Measurements from ENCODE around the gene TBL3.
"Not testable (repeated sequence)": the region's sequence is repeated elsewhere in the genome, so short reads cannot be mapped to it uniquely, and the experiment has no call there.

The TBL3 gene

DNA sequence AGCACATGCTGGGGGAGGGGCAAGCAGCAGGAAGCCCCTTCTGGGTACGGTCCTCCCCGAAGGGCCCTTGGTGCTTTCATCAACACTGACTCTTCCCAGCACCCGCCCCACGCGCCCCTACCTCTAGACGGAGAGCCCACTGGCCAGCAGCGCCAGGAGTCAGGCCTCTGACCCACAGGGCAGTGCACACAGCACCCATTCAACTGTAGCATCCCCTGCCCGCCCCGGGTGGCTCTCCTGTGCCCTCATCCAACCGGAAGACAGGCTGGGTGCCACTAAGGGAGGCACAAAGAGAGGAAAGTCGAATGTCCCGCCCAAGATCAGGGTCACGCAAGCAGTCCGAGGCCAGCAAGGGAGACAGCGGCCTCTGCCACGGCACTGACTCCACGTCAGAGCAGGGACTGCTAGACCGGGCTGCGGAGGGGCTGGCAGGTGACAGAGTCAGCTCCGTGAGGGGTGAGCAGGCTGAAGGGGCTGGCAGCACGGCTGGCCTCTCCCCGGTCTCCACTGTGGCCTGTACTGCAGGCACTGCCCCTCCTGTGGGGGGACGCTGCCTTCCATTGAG is 38.7 kb upstream of the TBL3 start:
- peaks cover 2 to 4% of the 10 kb centered on the region in 2 donors for H3K4me1 ChIP-seq (ENCODE audit: control insufficient read depth in 2 of 2, insufficient read depth in 2 of 2, low read length in 2 of 2)
- H3K4me3 ChIP-seq (ENCODE audit: low read length in 2 of 2): no peak overlapping the region
- H3K27me3 ChIP-seq (ENCODE audit: control insufficient read depth in 2 of 2, insufficient read depth in 2 of 2, low read length in 2 of 2): no peaks in the 10 kb centered on the region

DNA sequence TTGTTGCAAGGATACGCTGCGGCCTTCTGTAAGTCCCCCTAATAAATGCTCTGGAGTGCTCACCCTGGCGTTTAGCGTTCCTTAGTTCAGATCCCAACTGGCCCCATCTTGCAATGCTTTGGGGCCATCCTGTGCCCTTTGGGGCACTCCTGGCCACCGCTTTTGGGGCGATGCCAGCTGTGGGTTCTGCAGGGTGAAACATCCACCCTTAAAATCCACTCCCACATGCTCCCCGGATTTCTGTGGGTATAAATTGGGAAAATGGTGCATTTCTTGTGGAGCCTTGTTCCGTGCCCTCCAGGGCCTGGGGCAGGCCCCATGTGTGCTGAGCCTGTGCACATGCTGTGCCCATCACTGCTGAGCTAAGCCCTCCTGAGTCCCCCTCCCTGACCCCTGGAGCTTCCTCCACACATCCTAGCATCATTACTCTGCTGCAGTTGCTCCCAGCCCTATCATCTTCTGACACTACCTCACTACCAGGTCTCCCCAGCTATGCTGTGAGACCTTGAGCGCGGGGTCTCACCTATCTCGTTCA is 34.8 kb upstream of the TBL3 start:
- Histone ChIP-seq H3K27ac (ENCODE audit: low read depth in 2 of 2, low read length in 2 of 2) (no peak overlapping the region), H3K36me3 (ENCODE audit: control insufficient read depth in 2 of 2, insufficient read depth in 2 of 2, low read length in 2 of 2) (peaks cover 10 to 24% of the 10 kb centered on the region in 2 donors)

More for the DNA sequence above, 38.7 kb upstream of the TBL3 start:
- Histone ChIP-seq H3K9me3 (ENCODE audit: control insufficient read depth in 2 of 2, low read length in 2 of 2) (no peaks in the 10 kb centered on the region), H3K9ac (ENCODE audit: low read depth in 1 of 2, low read length in 2 of 2) (no peak overlapping the region), H3K36me3 (ENCODE audit: control insufficient read depth in 2 of 2, insufficient read depth in 2 of 2, low read length in 2 of 2) (peaks cover 2 to 8% of the 10 kb centered on the region in 2 donors), H3K27ac (ENCODE audit: low read depth in 2 of 2, low read length in 2 of 2) (no peak overlapping the region)

DNA sequence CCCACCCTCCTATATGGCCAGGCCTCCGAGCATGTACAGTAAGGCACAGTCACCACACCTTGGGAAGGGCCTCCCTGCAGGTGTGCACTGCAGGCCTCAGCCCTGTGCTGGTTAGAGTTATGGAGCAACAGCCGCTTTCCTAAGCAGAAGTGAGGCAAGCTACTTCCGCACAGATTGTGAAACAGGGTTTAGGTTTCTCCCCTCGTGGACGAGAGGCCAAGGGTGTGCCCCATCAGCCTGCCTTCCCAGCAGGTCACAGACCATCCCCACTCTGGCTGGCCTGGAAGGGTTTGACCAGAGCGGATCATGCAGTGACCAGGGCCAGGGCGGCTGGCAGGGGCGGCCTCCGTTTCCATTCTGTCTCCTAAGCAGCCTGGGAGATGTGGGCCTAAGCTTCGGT is 33.5 kb upstream of the TBL3 start:
- Histone ChIP-seq H3K9ac (ENCODE audit: low read depth in 1 of 2, low read length in 2 of 2) (no peak overlapping the region), H3K4me1 (ENCODE audit: control insufficient read depth in 2 of 2, insufficient read depth in 2 of 2, low read length in 2 of 2) (peaks cover 28 to 31% of the 10 kb centered on the region in 2 donors), H3K9me3 (ENCODE audit: control insufficient read depth in 2 of 2, low read length in 2 of 2) (no peaks in the 10 kb centered on the region), H3K27ac (ENCODE audit: low read depth in 2 of 2, low read length in 2 of 2) (peak overlapping the region in 1 of 2 donors; percentile 9), H3K27me3 (ENCODE audit: control insufficient read depth in 2 of 2, insufficient read depth in 2 of 2, low read length in 2 of 2) (no peaks in the 10 kb centered on the region), H3K36me3 (ENCODE audit: control insufficient read depth in 2 of 2, insufficient read depth in 2 of 2, low read length in 2 of 2) (peaks cover 10 to 24% of the 10 kb centered on the region in 2 donors), H3K4me3 (ENCODE audit: low read length in 2 of 2) (no peak overlapping the region)

More for the DNA sequence above, 34.8 kb upstream of the TBL3 start:
- H3K4me3 ChIP-seq (ENCODE audit: low read length in 2 of 2): no peak overlapping the region
- H3K9me3 ChIP-seq (ENCODE audit: control insufficient read depth in 2 of 2, low read length in 2 of 2): no peaks in the 10 kb centered on the region
- no peaks in the 10 kb centered on the region for H3K27me3 ChIP-seq (ENCODE audit: control insufficient read depth in 2 of 2, insufficient read depth in 2 of 2, low read length in 2 of 2)
- no peak overlapping the region for H3K9ac ChIP-seq (ENCODE audit: low read depth in 1 of 2, low read length in 2 of 2)
- peaks cover 19 to 27% of the 10 kb centered on the region in 2 donors for H3K4me1 ChIP-seq (ENCODE audit: control insufficient read depth in 2 of 2, insufficient read depth in 2 of 2, low read length in 2 of 2)

DNA sequence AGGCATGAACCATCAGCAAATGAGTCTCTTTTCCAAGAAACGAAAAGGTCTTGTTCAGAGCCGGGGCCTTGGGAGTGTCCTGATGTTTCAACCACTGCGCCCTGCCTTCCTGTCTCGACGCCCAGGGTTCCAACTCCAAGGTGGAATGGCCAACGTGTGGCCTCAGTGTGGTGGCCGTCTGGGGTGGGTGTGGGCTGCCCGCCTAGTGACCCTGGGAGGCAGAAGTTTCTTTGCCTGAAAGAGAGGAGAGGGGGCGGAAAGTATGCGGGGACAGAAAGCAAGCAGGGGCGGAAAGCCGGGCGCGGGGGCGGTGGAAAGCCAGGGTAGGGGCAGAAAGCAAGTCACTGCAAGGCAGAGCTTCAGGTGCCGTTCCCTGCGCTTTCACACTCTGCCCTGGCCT is 32.9 kb upstream of the TBL3 start:
- H3K27ac ChIP-seq (ENCODE audit: low read depth in 2 of 2, low read length in 2 of 2): peak overlapping the region in 1 of 2 donors; percentile 9
- no peaks in the 10 kb centered on the region for H3K9me3 ChIP-seq (ENCODE audit: control insufficient read depth in 2 of 2, low read length in 2 of 2)
- no peak overlapping the region for H3K9ac ChIP-seq (ENCODE audit: low read depth in 1 of 2, low read length in 2 of 2)
- no peaks in the 10 kb centered on the region for H3K27me3 ChIP-seq (ENCODE audit: control insufficient read depth in 2 of 2, insufficient read depth in 2 of 2, low read length in 2 of 2)
- no peak overlapping the region for H3K4me3 ChIP-seq (ENCODE audit: low read length in 2 of 2)
- peaks cover 10 to 24% of the 10 kb centered on the region in 2 donors for H3K36me3 ChIP-seq (ENCODE audit: control insufficient read depth in 2 of 2, insufficient read depth in 2 of 2, low read length in 2 of 2)
- H3K4me1 ChIP-seq (ENCODE audit: control insufficient read depth in 2 of 2, insufficient read depth in 2 of 2, low read length in 2 of 2): peaks cover 28 to 35% of the 10 kb centered on the region in 2 donors

GRCh38 chr16:1939833-1940232 is 32.0 kb upstream of the TBL3 start:
- H3K36me3 ChIP-seq (ENCODE audit: control insufficient read depth in 2 of 2, insufficient read depth in 2 of 2, low read length in 2 of 2): peaks cover 10 to 24% of the 10 kb centered on the region in 2 donors
- H3K27ac ChIP-seq (ENCODE audit: low read depth in 2 of 2, low read length in 2 of 2): peak overlapping the region; percentile 48 to 77
- not testable (repeated sequence) for H3K4me3 ChIP-seq (ENCODE audit: low read length in 2 of 2)

GRCh38 chr16:1940273-1941161 is 31.3 kb upstream of the TBL3 start:
- Histone ChIP-seq H3K36me3 (ENCODE audit: control insufficient read depth in 2 of 2, insufficient read depth in 2 of 2, low read length in 2 of 2) (peaks cover 10 to 24% of the 10 kb centered on the region in 2 donors), H3K27me3 (ENCODE audit: control insufficient read depth in 2 of 2, insufficient read depth in 2 of 2, low read length in 2 of 2) (no peaks in the 10 kb centered on the region), H3K9me3 (ENCODE audit: control insufficient read depth in 2 of 2, low read length in 2 of 2) (no peaks in the 10 kb centered on the region), H3K27ac (ENCODE audit: low read depth in 2 of 2, low read length in 2 of 2) (peak overlapping the region; percentile 48 to 77), H3K4me1 (ENCODE audit: control insufficient read depth in 2 of 2, insufficient read depth in 2 of 2, low read length in 2 of 2) (peaks cover 28 to 37% of the 10 kb centered on the region in 2 donors), H3K4me3 (ENCODE audit: low read length in 2 of 2) (peak overlapping the region in 1 of 2 donors; percentile 5), H3K9ac (ENCODE audit: low read depth in 1 of 2, low read length in 2 of 2) (peak overlapping the region; percentile 15 to 32)

More at GRCh38 chr16:1939833-1940232, 32.0 kb upstream of the TBL3 start:
- H3K9ac ChIP-seq (ENCODE audit: low read depth in 1 of 2, low read length in 2 of 2); H3K27me3 ChIP-seq (ENCODE audit: control insufficient read depth in 2 of 2, insufficient read depth in 2 of 2, low read length in 2 of 2); H3K9me3 ChIP-seq (ENCODE audit: control insufficient read depth in 2 of 2, low read length in 2 of 2): not testable (repeated sequence)
- peaks cover 28 to 37% of the 10 kb centered on the region in 2 donors for H3K4me1 ChIP-seq (ENCODE audit: control insufficient read depth in 2 of 2, insufficient read depth in 2 of 2, low read length in 2 of 2)

GRCh38 chr16:1941162-1942046 is 30.4 kb upstream of the TBL3 start:
- Histone ChIP-seq H3K9ac (ENCODE audit: low read depth in 1 of 2, low read length in 2 of 2) (peak overlapping the region; percentile 15 to 47), H3K27ac (ENCODE audit: low read depth in 2 of 2, low read length in 2 of 2) (peak overlapping the region; percentile 48 to 81), H3K27me3 (ENCODE audit: control insufficient read depth in 2 of 2, insufficient read depth in 2 of 2, low read length in 2 of 2) (no peaks in the 10 kb centered on the region), H3K4me3 (ENCODE audit: low read length in 2 of 2) (peak overlapping the region; percentile 80 to 94), H3K4me1 (ENCODE audit: control insufficient read depth in 2 of 2, insufficient read depth in 2 of 2, low read length in 2 of 2) (peaks cover 28 to 37% of the 10 kb centered on the region in 2 donors), H3K36me3 (ENCODE audit: control insufficient read depth in 2 of 2, insufficient read depth in 2 of 2, low read length in 2 of 2) (peaks cover 10 to 24% of the 10 kb centered on the region in 2 donors), H3K9me3 (ENCODE audit: control insufficient read depth in 2 of 2, low read length in 2 of 2) (no peaks in the 10 kb centered on the region)

DNA sequence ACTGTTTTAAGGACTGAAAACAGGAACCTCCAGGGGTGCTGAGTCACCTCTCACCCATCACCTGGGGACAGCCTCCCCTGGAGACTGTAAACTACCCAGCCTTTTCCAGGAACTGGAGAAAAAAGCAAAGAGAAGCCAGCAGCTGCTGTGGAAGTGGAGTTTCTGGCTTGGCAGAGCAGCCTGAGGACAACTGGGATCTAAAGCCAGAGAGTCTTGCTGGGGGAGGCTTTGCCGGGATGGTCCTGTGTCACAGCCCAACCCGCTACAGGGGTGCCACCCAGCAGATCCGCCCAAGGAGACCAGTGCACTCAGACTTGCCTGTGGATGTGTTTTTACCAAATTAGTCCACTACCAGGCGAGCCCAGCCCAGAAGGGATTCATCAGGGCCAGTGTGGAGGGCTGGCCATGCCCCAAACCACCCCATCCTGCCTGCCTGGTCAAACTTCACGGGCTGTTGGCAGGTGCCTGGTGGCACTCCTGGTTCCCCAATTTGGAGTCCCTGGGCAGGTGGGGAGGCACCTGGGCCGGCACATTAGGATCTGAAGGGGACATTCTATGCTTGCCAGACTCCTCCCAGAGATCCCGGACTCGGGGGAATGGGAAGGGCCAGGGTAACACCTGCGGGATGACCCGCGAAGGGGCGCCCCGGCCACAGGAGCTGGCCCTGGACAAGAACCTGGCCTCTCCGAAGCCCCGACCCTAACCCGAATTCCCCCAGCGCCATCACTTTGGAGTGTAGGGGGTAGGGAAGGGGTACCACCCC is 29.6 kb upstream of the TBL3 start:
- Histone ChIP-seq H3K27ac (ENCODE audit: low read depth in 2 of 2, low read length in 2 of 2) (peak overlapping the region; percentile 81 to 84), H3K9me3 (ENCODE audit: control insufficient read depth in 2 of 2, low read length in 2 of 2) (no peaks in the 10 kb centered on the region), H3K27me3 (ENCODE audit: control insufficient read depth in 2 of 2, insufficient read depth in 2 of 2, low read length in 2 of 2) (no peaks in the 10 kb centered on the region), H3K4me3 (ENCODE audit: low read length in 2 of 2) (peak overlapping the region; percentile 80 to 94), H3K36me3 (ENCODE audit: control insufficient read depth in 2 of 2, insufficient read depth in 2 of 2, low read length in 2 of 2) (peaks cover 10 to 19% of the 10 kb centered on the region in 2 donors), H3K4me1 (ENCODE audit: control insufficient read depth in 2 of 2, insufficient read depth in 2 of 2, low read length in 2 of 2) (peaks cover 28 to 37% of the 10 kb centered on the region in 2 donors), H3K9ac (ENCODE audit: low read depth in 1 of 2, low read length in 2 of 2) (peak overlapping the region; percentile 83 to 90)

Data from mucosa of rectum (tissue), 2 donors.